Cardiac muscle cell (in vitro differentiated cells and primary cell): ENCODE results near the gene PTTG1IP. TPM values are rescaled to one million over a fixed set of nuclear protein-coding genes. Genes with fewer than 3 reads are reported as not detected.
"Not testable (repeated sequence)": the region's sequence is repeated elsewhere in the genome, so short reads cannot be mapped to it uniquely, and the experiment has no call there.

ENCODE experiments used
- DNase-seq, 2 donors: peaks; one replicate each; pipeline versions ENCODE4 v3.0.0 to v3.0.0-alpha.2; 2010 to 2017; ENCODE audit warnings: low read depth in 1 of 2, low spot score in 1 of 2
- H3K27ac ChIP-seq: fragments of 200-600 bp; sonication (generic); 2 replicates; pipeline ENCODE4 v1.5.1; 2016
- H3K27me3 ChIP-seq: fragments of 200-600 bp; sonication (generic); 2 replicates; pipeline ENCODE4 v1.6.0; 2016; ENCODE audit warnings: control low read depth
- H3K36me3 ChIP-seq: fragments of 200-600 bp; sonication (generic); 2 replicates; pipeline ENCODE4 v1.5.1; 2016; ENCODE audit warnings: control low read depth
- H3K4me1 ChIP-seq: fragments of 200-600 bp; sonication (generic); 2 replicates; pipeline ENCODE4 v1.8.1; 2017; ENCODE audit warnings: low read depth, mild to moderate bottlenecking, mixed run types
- H3K4me3 ChIP-seq: fragments of 200-600 bp; sonication (generic); 2 replicates; pipeline ENCODE4 v1.5.1; 2016; ENCODE audit warnings: mild to moderate bottlenecking
- H3K9me3 ChIP-seq: fragments of 200-600 bp; sonication (generic); 2 replicates; pipeline ENCODE4 v1.5.1; 2017; ENCODE audit warnings: low read depth, mild to moderate bottlenecking, control low read depth
- CTCF ChIP-seq: IDR thresholded peaks from 2 replicates; pipeline ENCODE4 v1.5.1; 2012; ENCODE audit warnings: low read depth, mild to moderate bottlenecking, low read length
- polyA plus RNA-seq: library from polyadenylated mRNA; unstranded; fragments of >200 nt; fragmentation: Nextera tagmentation; extraction: Ambion mirVana; gene quantifications from 2 replicates; pipeline ENCODE4 v1.2.1, GENCODE V29; 2016
- total RNA-seq: library from RNA; depleted of rRNA; stranded (reverse); fragments of >200 nt; gene quantifications from 2 replicates; pipeline ENCODE4 v1.2.3, GENCODE V29; 2016

Gene PTTG1IP
- total and polyA plus RNA-seq, 2 experiments from 2014 or later = 204 to 253 TPM

DNA sequence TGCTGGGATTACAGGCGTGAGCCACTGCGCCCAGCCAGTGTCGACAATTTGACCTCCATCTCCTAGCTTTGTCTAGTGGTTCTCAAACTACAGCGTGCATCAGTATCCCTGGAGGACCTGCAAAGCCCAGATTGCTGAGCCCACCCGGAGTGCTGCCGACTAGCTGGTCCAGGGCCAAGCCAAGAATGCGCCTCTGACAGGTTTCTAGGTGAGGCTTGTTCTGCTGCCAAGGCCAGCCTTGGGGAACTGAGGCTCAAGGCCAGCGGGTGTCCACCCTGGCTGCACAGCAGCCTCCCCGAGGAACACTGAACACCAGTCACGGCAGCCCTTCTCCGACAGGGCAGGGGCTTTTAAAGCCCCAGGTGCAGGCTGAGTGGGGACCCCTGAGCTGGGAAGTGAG, 9.8 kb upstream of the PTTG1IP start:
- Histone ChIP-seq H3K9me3 (no peaks in the 10 kb centered on the region), H3K4me3 (no peak overlapping the region), H3K27me3 (peaks cover 5% of the 10 kb centered on the region), H3K36me3 (no peaks in the 10 kb centered on the region), H3K27ac (no peak overlapping the region), H3K4me1 (no peaks in the 10 kb centered on the region)
- no peak for DNase-seq
- no peak for TF ChIP-seq CTCF

- TF ChIP-seq CTCF = no peak
- no peaks in the 10 kb centered on the region for H3K36me3 ChIP-seq
- peak in 1 of 2 donors; percentile 40 for DNase-seq
- no peak overlapping the region for H3K4me3 ChIP-seq
- no peaks in the 10 kb centered on the region for H3K4me1 ChIP-seq
- no peak overlapping the region for H3K27ac ChIP-seq
- H3K27me3 ChIP-seq = peaks cover 11% of the 10 kb centered on the region
- H3K9me3 ChIP-seq = no peaks in the 10 kb centered on the region
Observed at GRCh38 chr21:44881198-44881872, 7.8 kb upstream of the PTTG1IP start.

GRCh38 chr21:44880405-44881197, 7.1 kb upstream of the PTTG1IP start:
- no peak for TF ChIP-seq CTCF
- Histone ChIP-seq H3K4me1 (no peaks in the 10 kb centered on the region), H3K36me3 (no peaks in the 10 kb centered on the region), H3K27me3 (peaks cover 18% of the 10 kb centered on the region), H3K4me3 (no peak overlapping the region), H3K27ac (no peak overlapping the region), H3K9me3 (no peaks in the 10 kb centered on the region)
- DNase-seq = peak in 1 of 2 donors; percentile 80

DNA sequence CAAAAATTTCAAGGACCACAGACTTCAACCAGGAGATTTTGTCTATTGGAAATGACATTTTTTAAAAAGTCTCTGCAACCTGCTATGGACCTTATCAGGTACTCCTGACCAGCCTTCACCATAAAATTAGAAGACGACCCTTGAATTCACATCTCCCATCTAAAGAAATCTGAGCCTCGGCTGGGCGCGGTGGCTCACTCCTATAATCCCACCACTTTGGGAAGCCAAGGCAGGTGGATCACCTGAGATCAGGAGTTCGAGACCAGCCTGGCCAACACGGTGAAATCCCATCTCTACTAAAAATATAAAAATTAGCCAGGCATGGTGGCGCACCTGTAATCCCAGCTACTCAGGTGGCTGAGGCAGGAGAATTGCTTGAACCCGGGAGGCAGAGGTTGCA, 5.7 kb upstream of the PTTG1IP start:
- H3K9me3 ChIP-seq, H3K27ac ChIP-seq, DNase-seq, H3K4me1 ChIP-seq, H3K36me3 ChIP-seq, H3K4me3 ChIP-seq: not testable (repeated sequence)
- H3K27me3 ChIP-seq = peaks cover 31% of the 10 kb centered on the region

DNA sequence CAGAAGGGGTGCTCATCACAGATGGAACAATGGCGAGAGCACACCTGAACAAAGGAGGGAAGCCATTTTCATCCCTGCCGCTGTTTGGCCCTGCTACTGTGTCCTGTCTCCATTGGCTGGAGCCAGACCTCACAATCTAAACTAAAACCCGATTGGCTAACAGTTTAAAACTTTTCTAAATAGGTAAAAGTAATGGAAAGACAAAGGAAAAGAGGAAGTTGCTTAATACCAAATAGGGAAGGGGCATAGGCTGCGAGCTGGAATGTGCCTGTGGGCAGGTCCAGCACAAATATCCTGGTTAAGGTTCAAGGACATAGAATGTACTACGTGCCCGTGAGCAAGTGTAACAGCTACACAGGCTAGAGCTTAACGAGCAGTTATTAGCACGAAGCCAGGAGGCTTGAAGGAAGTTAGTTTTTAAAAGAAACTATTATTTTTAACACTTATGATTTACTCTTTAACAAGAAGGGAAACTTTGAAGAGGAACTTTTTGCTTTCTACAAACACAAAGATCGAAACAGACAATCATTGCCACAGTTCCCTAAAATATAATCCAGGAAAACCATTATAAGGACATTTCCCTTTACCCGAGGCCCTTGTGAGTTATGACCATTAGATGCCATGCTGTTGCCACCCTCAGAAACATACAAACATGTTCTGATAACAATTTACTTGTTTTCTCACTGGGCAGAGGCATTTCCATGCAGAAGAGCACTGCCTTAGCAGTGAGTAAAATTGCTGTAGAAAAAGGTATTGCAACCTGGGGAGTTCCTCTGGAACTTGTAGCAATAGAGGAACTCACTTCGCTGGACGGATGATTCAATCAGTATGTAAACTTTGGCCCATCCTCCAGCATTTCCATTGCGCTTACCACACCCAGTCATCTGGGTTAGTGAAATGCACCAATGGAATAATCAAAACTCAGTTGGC, 4.8 kb upstream of the PTTG1IP start:
- Histone ChIP-seq H3K4me1 (peaks cover 8% of the 10 kb centered on the region), H3K27ac (no peak overlapping the region), H3K9me3 (no peaks in the 10 kb centered on the region), H3K36me3 (no peaks in the 10 kb centered on the region), H3K27me3 (peaks cover 31% of the 10 kb centered on the region), H3K4me3 (no peak overlapping the region)
- DNase-seq = no peak
- TF ChIP-seq CTCF = no peak
